Measurements from ENCODE around the gene FOCAD.
"Not testable (repeated sequence)": the region's sequence is repeated elsewhere in the genome, so short reads cannot be mapped to it uniquely, and the experiment has no call there.

FOCAD gene

GRCh38 chr9:20930836-20931235 lies 246.8 kb downstream of the FOCAD start:
- H3K27me3 Mint-ChIP-seq = no peaks in the 10 kb centered on the region
- ATAC-seq (ENCODE audit: low read depth) (no peak), DNase-seq (ENCODE audit: low spot score in 2 of 2) (no peak)
- H3K4me3 Mint-ChIP-seq = no peak overlapping the region
- no peaks in the 10 kb centered on the region for H3K9me3 Mint-ChIP-seq
- H3K36me3 Mint-ChIP-seq = peaks cover 16% of the 10 kb centered on the region
- H3K27ac Mint-ChIP-seq = no peak overlapping the region
- no peaks in the 10 kb centered on the region for H3K4me1 Mint-ChIP-seq

DNA sequence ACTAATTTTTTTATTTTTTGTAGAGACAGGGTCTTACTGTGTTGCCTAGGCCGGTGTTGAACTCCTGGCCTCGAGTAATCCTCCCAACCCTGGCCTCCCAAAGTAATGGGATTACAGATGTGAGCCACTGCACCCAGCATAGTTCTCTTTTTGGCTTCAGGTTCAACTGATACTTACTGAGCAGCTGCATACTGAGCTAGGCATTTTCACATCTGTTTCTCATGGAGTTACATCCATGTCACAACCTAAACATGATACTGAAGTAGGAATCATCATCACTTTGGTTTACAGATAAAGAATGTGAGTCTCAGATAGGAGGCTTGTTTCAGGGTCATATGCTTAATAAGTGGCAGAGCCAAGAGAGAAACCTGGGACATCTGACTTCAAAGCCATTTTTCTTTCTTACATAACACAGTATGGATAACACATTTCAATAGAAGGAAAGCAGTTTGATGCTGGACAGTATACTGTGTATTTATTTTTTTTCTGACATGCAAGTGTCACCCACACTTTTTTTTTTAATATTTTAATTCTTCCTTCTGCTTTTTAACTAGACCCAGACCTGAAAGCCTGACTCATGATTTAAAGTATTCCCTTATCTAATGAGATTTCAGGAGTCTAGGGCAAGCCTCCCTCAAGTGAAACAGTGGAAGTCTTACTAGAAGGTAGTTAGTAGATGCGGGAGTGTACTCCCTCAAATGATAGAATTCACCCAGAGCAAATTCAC lies 256.6 kb downstream of the FOCAD start:
- peak; percentile 24 for ATAC-seq (ENCODE audit: low read depth)
- no peak overlapping the region for H3K4me3 Mint-ChIP-seq
- no peaks in the 10 kb centered on the region for H3K9me3 Mint-ChIP-seq
- no peak for DNase-seq (ENCODE audit: low spot score in 2 of 2)
- peaks cover 8% of the 10 kb centered on the region for H3K36me3 Mint-ChIP-seq
- no peaks in the 10 kb centered on the region for H3K27me3 Mint-ChIP-seq
- H3K27ac Mint-ChIP-seq = no peak overlapping the region
- peaks cover 3% of the 10 kb centered on the region for H3K4me1 Mint-ChIP-seq

- H3K27ac Mint-ChIP-seq = no peak overlapping the region
- H3K4me3 Mint-ChIP-seq = no peak overlapping the region
- ATAC-seq (ENCODE audit: low read depth) (peak; percentile 93), DNase-seq (ENCODE audit: low spot score in 2 of 2) (peak; percentile 23 to 66)
- H3K4me1 Mint-ChIP-seq = peaks cover 3% of the 10 kb centered on the region
- no peaks in the 10 kb centered on the region for H3K9me3 Mint-ChIP-seq
- H3K27me3 Mint-ChIP-seq = no peaks in the 10 kb centered on the region
- peaks cover 8% of the 10 kb centered on the region for H3K36me3 Mint-ChIP-seq
Measured at GRCh38 chr9:20941174-20941690, 257.2 kb downstream of the FOCAD start.

- Mint-ChIP-seq H3K36me3 (peaks cover 5% of the 10 kb centered on the region), H3K4me3 (no peak overlapping the region), H3K4me1 (peaks cover 3% of the 10 kb centered on the region), H3K27ac (no peak overlapping the region), H3K27me3 (no peaks in the 10 kb centered on the region), H3K9me3 (no peaks in the 10 kb centered on the region)
- ATAC-seq (ENCODE audit: low read depth) (no peak), DNase-seq (ENCODE audit: low spot score in 2 of 2) (no peak)
Measured at GRCh38 chr9:20944507-20944906, 260.4 kb downstream of the FOCAD start.

- Mint-ChIP-seq H3K9me3 (no peaks in the 10 kb centered on the region), H3K36me3 (peaks cover 5% of the 10 kb centered on the region), H3K4me3 (no peak overlapping the region), H3K4me1 (peaks cover 3% of the 10 kb centered on the region), H3K27ac (no peak overlapping the region), H3K27me3 (no peaks in the 10 kb centered on the region)
- ATAC-seq (ENCODE audit: low read depth) (no peak), DNase-seq (ENCODE audit: low spot score in 2 of 2) (no peak)
Measured at GRCh38 chr9:20945269-20945668, 261.2 kb downstream of the FOCAD start.

- DNase-seq (ENCODE audit: low spot score in 2 of 2) (no peak), ATAC-seq (ENCODE audit: low read depth) (no peak)
- no peaks in the 10 kb centered on the region for H3K9me3 Mint-ChIP-seq
- H3K4me3 Mint-ChIP-seq = no peak overlapping the region
- no peaks in the 10 kb centered on the region for H3K27me3 Mint-ChIP-seq
- peaks cover 3% of the 10 kb centered on the region for H3K4me1 Mint-ChIP-seq
- H3K36me3 Mint-ChIP-seq = peaks cover 5% of the 10 kb centered on the region
- H3K27ac Mint-ChIP-seq = no peak overlapping the region
Measured at GRCh38 chr9:20945856-20946255, 261.8 kb downstream of the FOCAD start.

DNA sequence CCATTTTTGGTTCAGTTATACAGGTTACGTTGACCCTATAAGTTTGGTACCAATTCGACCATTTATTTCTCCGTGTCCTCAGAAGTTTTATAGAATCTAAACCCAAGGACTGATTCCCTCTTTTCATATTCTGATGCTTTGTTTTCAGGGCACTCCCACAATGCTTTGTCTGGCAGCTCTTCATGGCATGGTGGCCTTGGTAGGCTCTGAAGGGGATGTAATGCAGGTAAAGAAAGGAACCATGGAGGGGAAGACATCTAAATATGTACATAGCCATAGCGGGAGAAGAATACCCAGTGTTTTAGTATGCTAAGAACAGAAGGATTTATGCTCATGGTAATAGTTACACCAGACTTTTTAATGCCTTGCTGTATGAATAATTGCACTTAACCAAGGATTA lies 264.6 kb downstream of the FOCAD start:
- peaks cover 16% of the 10 kb centered on the region for H3K36me3 Mint-ChIP-seq
- no peak overlapping the region for H3K4me3 Mint-ChIP-seq
- H3K27ac Mint-ChIP-seq = no peak overlapping the region
- DNase-seq (ENCODE audit: low spot score in 2 of 2) (no peak), ATAC-seq (ENCODE audit: low read depth) (no peak)
- no peaks in the 10 kb centered on the region for H3K4me1 Mint-ChIP-seq
- no peaks in the 10 kb centered on the region for H3K27me3 Mint-ChIP-seq
- H3K9me3 Mint-ChIP-seq = no peaks in the 10 kb centered on the region

DNA sequence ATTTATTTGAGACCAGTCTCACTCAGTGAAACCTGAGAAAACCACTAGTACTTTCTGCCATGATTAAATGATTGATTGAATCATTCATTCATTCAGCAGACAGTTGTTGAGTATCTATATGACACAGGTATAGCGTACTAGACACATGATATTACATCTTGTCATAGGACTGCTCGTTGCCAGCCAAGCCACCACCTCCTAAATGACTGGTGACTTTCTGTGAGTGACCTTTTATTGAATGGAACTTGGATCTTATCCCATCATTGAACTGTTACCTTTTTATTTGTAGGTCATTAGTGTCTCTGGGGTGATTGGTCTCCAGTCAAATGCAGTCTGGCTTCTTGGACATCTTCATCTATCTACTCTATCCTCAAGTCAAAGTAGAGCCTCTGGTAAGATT lies 266.6 kb downstream of the FOCAD start:
- peaks cover 16% of the 10 kb centered on the region for H3K36me3 Mint-ChIP-seq
- no peak overlapping the region for H3K27ac Mint-ChIP-seq
- H3K4me1 Mint-ChIP-seq = no peaks in the 10 kb centered on the region
- DNase-seq (ENCODE audit: low spot score in 2 of 2) (no peak), ATAC-seq (ENCODE audit: low read depth) (no peak)
- H3K9me3 Mint-ChIP-seq = no peaks in the 10 kb centered on the region
- no peak overlapping the region for H3K4me3 Mint-ChIP-seq
- no peaks in the 10 kb centered on the region for H3K27me3 Mint-ChIP-seq

- Mint-ChIP-seq H3K4me3 (no peak overlapping the region), H3K9me3 (peaks cover 5% of the 10 kb centered on the region), H3K4me1 (no peaks in the 10 kb centered on the region), H3K36me3 (peaks cover 31% of the 10 kb centered on the region), H3K27me3 (no peaks in the 10 kb centered on the region), H3K27ac (no peak overlapping the region)
- DNase-seq (ENCODE audit: low spot score in 2 of 2) (no peak), ATAC-seq (ENCODE audit: low read depth) (no peak)
Measured at GRCh38 chr9:20962536-20963225, 278.6 kb downstream of the FOCAD start.

DNA sequence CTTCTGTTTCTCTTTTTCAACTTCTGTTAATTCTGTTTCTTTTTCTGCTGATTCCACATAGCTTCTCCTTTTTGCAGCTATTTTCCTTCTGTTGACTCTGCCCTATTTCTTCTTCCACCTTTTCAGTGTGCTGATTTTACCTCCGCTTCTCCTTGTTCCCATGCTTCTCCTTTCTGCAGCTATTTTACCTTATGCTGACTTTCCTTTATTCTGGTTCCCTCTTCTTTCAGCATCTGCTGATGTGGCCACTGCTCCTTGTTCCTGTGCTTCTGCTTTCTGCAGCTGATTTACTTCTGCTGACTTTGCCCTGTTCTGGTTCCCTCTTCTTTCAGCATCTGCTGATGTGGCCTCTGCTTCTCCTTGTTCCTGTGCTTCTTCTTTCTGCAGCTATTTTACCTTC lies 288.6 kb downstream of the FOCAD start:
- no peak for ATAC-seq (ENCODE audit: low read depth)
- H3K36me3 Mint-ChIP-seq = peaks cover 21% of the 10 kb centered on the region
- H3K27me3 Mint-ChIP-seq = no peaks in the 10 kb centered on the region
- peaks cover 8% of the 10 kb centered on the region for H3K9me3 Mint-ChIP-seq
- DNase-seq (ENCODE audit: low spot score in 2 of 2) = no peak
- no peak overlapping the region for H3K4me3 Mint-ChIP-seq
- no peak overlapping the region for H3K27ac Mint-ChIP-seq
- H3K4me1 Mint-ChIP-seq = no peaks in the 10 kb centered on the region

DNA sequence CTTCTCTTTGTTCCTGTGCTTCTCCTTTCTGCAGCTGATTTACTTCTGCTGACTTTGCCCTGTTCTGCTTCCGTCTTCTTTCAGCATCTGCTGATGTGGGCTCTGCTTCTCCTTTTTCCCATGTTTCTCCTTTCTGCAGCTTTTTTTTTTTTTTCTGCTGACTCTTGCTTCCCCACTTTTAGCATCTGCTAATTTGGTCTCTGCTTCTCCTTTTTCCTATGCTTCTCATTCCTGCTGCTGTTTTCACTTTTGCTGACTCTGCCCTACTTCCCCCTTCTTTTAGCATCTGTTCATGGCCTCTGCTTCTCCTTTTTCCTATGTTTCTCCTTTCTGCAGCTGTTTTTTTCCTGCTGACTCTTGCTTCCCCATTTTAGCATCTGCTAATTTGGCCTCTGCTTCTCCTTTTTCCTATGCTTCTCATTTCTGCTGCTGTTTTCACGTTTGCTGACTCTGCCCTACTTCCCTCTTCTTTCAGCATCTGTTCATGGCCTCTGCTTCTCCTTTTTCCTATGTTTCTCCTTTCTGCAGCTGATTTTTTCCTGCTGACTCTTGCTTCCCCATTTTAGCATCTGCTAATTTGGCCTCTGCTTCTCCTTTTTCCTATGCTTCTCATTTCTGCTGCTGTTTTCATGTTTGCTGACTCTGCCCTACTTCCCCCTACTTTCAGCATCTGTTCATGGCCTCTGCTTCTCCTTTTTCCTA lies 289.3 kb downstream of the FOCAD start:
- not testable (repeated sequence) for H3K9me3 Mint-ChIP-seq; H3K4me1 Mint-ChIP-seq; ATAC-seq (ENCODE audit: low read depth); H3K4me3 Mint-ChIP-seq; H3K27ac Mint-ChIP-seq; H3K27me3 Mint-ChIP-seq
- peak in 1 of 2 donors; percentile 7 for DNase-seq (ENCODE audit: low spot score in 2 of 2)
- H3K36me3 Mint-ChIP-seq = peaks cover 23% of the 10 kb centered on the region

DNA sequence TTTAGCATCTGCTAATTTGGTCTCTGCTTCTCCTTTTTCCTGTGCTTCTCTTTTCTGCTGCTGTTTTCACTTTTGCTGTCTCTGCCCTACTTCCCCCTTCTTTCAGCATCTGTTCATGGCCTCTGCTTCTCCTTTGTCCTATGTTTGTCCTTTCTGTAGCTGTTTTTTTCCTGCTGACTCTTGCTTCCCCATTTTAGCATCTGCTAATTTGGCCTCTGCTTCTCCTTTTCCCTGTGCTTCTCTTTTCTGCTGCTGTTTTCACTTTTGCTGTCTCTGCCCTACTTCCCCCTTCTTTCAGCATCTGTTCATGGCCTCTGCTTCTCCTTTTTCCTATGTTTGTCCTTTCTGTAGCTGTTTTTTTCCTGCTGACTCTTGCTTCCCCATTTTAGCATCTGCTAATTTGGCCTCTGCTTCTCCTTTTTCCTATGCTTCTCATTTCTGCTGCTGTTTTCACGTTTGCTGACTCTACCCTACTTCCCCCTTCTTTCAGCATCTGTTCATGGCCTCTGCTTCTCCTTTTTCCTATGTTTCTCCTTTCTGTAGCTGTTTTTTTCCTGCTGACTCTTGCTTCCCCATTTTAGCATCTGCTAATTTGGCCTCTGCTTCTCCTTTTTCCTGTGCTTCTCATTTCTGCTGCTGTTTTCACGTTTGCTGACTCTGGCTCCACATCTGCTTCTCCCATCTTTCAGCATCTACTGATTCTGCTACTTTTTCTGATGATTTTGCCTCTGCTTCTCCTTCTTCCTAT lies 290.3 kb downstream of the FOCAD start:
- H3K9me3 Mint-ChIP-seq; H3K27me3 Mint-ChIP-seq; H3K27ac Mint-ChIP-seq; H3K4me3 Mint-ChIP-seq; ATAC-seq (ENCODE audit: low read depth); DNase-seq (ENCODE audit: low spot score in 2 of 2); H3K4me1 Mint-ChIP-seq: not testable (repeated sequence)
- H3K36me3 Mint-ChIP-seq = peaks cover 24% of the 10 kb centered on the region

GRCh38 chr9:20978249-20978648 lies 294.2 kb downstream of the FOCAD start:
- Mint-ChIP-seq H3K27ac (no peak overlapping the region), H3K36me3 (peaks cover 19% of the 10 kb centered on the region), H3K9me3 (peaks cover 4% of the 10 kb centered on the region), H3K4me3 (no peak overlapping the region), H3K27me3 (no peaks in the 10 kb centered on the region), H3K4me1 (peaks cover 9% of the 10 kb centered on the region)
- ATAC-seq (ENCODE audit: low read depth) = no peak
- DNase-seq (ENCODE audit: low spot score in 2 of 2) = no peak

All from memory B cell (primary cell).